Measurements from ENCODE around the gene PTPRB. TPM values are rescaled to one million over a fixed set of nuclear protein-coding genes. Genes with fewer than 3 reads are reported as not detected.

Gene PTPRB
- total and polyA plus RNA-seq, 2 donors (not counting 1 experiment from before 2014, with no cell fraction given): 0.01 TPM; not detected in 1

DNA sequence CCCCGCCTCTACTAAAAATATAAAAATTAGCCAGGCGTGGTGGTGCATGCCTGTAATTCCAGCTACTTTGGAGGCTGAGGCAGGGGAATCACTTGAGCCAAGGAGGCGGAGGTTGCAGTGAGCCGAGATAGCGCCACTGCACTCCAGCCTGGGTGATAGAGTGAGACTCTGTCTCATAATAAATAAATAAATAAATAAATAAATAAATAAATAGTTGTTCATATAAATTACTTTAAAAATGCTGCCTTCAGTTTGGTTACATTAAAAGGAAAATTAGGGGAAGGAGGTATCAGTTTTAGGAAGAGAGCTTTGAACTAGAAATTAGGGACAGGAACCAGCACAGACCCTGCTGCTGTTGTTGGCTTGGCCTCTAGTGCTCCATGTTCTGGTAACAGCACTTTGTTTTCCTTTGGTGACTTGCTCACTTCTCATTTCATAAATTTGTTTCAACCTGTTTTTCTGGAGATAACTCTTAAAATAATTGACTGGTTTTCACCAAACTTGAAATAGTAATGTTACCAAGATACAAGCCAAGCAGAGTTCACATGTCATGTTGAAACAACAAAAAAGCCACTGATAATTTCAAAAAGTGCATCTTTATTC is 22.9 kb upstream of the PTPRB start:
- CTCF ChIA-PET: no interaction called here
- no peaks in the 10 kb centered on the region for H4K20me1 ChIP-seq (ENCODE audit: control insufficient read depth, insufficient read depth, low read length, poor library complexity, severe bottlenecking)
- POLR2A ChIA-PET: no interaction called here

DNA sequence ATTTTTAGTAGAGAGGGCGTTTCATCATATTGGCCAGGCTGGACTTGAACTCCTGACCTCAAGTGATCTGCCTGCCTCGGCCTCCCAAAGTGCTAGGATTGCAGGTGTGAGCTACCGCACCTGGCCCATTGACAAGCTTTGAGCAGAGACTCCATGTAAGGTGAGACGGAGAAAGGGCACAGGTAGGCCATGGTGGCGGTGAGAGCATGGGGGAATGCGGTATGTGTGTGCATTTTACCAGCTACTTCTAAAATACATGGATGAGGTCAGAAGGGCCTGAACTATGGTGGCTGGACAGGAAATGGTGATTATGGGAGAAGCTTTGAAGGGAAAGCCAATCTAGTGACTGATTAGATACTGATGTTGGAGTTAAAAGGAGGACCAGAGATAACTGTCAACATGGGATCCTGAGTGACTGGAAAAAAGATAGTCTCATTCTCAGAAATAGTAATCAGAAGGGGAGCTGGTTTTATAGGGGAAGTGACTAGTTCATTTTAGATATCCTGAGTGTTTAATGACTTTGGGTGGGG is 21.9 kb upstream of the PTPRB start:
- Histone ChIP-seq H2AFZ (ENCODE audit: insufficient read depth, low read depth, low read length, poor library complexity, severe bottlenecking) (no peak overlapping the region), H4K20me1 (ENCODE audit: control insufficient read depth, insufficient read depth, low read length, poor library complexity, severe bottlenecking) (no peaks in the 10 kb centered on the region), H3K4me1 (ENCODE audit: control insufficient read depth in 2 of 2, insufficient read depth in 2 of 2, low read length in 2 of 2) (no peaks in the 10 kb centered on the region), H3K9ac (ENCODE audit: low read length) (no peak overlapping the region), H3K27me3 (replicated peaks in 1 of 4; ENCODE audit: control extremely low read depth in 1 of 4, control insufficient read depth in 3 of 4, insufficient read depth in 4 of 4, low read length in 3 of 4) (no peaks in the 10 kb centered on the region), H3K4me2 (replicated peaks; ENCODE audit: low read depth, low read length, poor library complexity, severe bottlenecking) (no peak overlapping the region), H3K4me3 (ENCODE audit: control extremely low read depth in 1 of 5, extremely low read depth in 1 of 5, insufficient read depth in 1 of 5, low read depth in 2 of 5, low read length in 4 of 5) (no peak overlapping the region), H3K36me3 (replicated peaks in 1 of 2; ENCODE audit: control extremely low read depth in 1 of 2, control insufficient read depth in 1 of 2, extremely low read depth in 1 of 2, insufficient read depth in 2 of 2, low read length in 1 of 2) (no peaks in the 10 kb centered on the region), H3K27ac (ENCODE audit: low read length in 2 of 2) (no peak overlapping the region), H3K9me3 (ENCODE audit: control extremely low read depth in 1 of 3, control insufficient read depth in 2 of 3, insufficient read depth in 1 of 3, low read length in 2 of 3) (no peaks in the 10 kb centered on the region), H3K79me2 (ENCODE audit: control insufficient read depth, insufficient read depth, low read length) (no peaks in the 10 kb centered on the region)
- no peaks in the 10 kb centered on the region for H3K9me3 Mint-ChIP-seq (ENCODE audit: insufficient read depth)
- no peak overlapping the region for H3K27ac Mint-ChIP-seq
- H3K4me1 Mint-ChIP-seq: peaks cover 8% of the 10 kb centered on the region
- ChIA-PET POLR2A (no interaction called here), CTCF (no interaction called here)
- DNase-seq (no peak), ATAC-seq (ENCODE audit: low read depth) (no peak)
- no peak overlapping the region for H3K4me3 Mint-ChIP-seq
- H3K27me3 Mint-ChIP-seq: no peaks in the 10 kb centered on the region
- intact Hi-C loops (cut with micrococcal nuclease): no loop called here
- WGBS (ENCODE audit: insufficient coverage): 90% methylated on average over 4 of the region's 6 CpGs
- TF ChIP-seq, protein P1, sequence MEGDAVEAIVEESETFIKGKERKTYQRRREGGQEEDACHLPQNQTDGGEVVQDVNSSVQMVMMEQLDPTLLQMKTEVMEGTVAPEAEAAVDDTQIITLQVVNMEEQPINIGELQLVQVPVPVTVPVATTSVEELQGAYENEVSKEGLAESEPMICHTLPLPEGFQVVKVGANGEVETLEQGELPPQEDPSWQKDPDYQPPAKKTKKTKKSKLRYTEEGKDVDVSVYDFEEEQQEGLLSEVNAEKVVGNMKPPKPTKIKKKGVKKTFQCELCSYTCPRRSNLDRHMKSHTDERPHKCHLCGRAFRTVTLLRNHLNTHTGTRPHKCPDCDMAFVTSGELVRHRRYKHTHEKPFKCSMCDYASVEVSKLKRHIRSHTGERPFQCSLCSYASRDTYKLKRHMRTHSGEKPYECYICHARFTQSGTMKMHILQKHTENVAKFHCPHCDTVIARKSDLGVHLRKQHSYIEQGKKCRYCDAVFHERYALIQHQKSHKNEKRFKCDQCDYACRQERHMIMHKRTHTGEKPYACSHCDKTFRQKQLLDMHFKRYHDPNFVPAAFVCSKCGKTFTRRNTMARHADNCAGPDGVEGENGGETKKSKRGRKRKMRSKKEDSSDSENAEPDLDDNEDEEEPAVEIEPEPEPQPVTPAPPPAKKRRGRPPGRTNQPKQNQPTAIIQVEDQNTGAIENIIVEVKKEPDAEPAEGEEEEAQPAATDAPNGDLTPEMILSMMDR (IDR thresholded peaks at IDR 0.05): no peak

More for the DNA sequence above, 22.9 kb upstream of the PTPRB start:
- H3K4me3 ChIP-seq (ENCODE audit: control extremely low read depth in 1 of 5, extremely low read depth in 1 of 5, insufficient read depth in 1 of 5, low read depth in 2 of 5, low read length in 4 of 5): no peak overlapping the region
- H3K9me3 ChIP-seq (ENCODE audit: control extremely low read depth in 1 of 3, control insufficient read depth in 2 of 3, insufficient read depth in 1 of 3, low read length in 2 of 3): no peaks in the 10 kb centered on the region
- H2AFZ ChIP-seq (ENCODE audit: insufficient read depth, low read depth, low read length, poor library complexity, severe bottlenecking): no peak overlapping the region
- no peak overlapping the region for H3K27ac ChIP-seq (ENCODE audit: low read length in 2 of 2)
- no peaks in the 10 kb centered on the region for H3K36me3 ChIP-seq (replicated peaks in 1 of 2; ENCODE audit: control extremely low read depth in 1 of 2, control insufficient read depth in 1 of 2, extremely low read depth in 1 of 2, insufficient read depth in 2 of 2, low read length in 1 of 2)
- no peak overlapping the region for H3K27ac Mint-ChIP-seq
- no peaks in the 10 kb centered on the region for H3K27me3 Mint-ChIP-seq
- 80% methylated on average over 1 of the region's 5 CpGs for WGBS (ENCODE audit: insufficient coverage)
- no peaks in the 10 kb centered on the region for H3K4me1 ChIP-seq (ENCODE audit: control insufficient read depth in 2 of 2, insufficient read depth in 2 of 2, low read length in 2 of 2)
- H3K27me3 ChIP-seq (replicated peaks in 1 of 4; ENCODE audit: control extremely low read depth in 1 of 4, control insufficient read depth in 3 of 4, insufficient read depth in 4 of 4, low read length in 3 of 4): no peaks in the 10 kb centered on the region
- no peak overlapping the region for H3K4me3 Mint-ChIP-seq
- H3K4me1 Mint-ChIP-seq: peaks cover 8% of the 10 kb centered on the region
- H3K79me2 ChIP-seq (ENCODE audit: control insufficient read depth, insufficient read depth, low read length): no peaks in the 10 kb centered on the region
- ATAC-seq (ENCODE audit: low read depth): no peak
- no peak overlapping the region for H3K9ac ChIP-seq (ENCODE audit: low read length)
- intact Hi-C loops (cut with micrococcal nuclease): no loop called here
- TF ChIP-seq, protein P1 (IDR thresholded peaks at IDR 0.05): no peak
- TF ChIP-seq EZH2 (IDR thresholded peaks at IDR 0.05; ENCODE audit: borderline replicate concordance, insufficient read depth, low read depth, low read length, poor library complexity, severe bottlenecking): no peak
- DNase-seq: no peak
- H3K9me3 Mint-ChIP-seq (ENCODE audit: insufficient read depth): no peaks in the 10 kb centered on the region
- H3K4me2 ChIP-seq (replicated peaks; ENCODE audit: low read depth, low read length, poor library complexity, severe bottlenecking): no peak overlapping the region
